Measurements from ENCODE around the gene ANKS1A. TPM values are rescaled to one million over a fixed set of nuclear protein-coding genes. Genes with fewer than 3 reads are reported as not detected.

Gene ANKS1A
- total RNA-seq, 1 donor: 7.2 TPM

- H3K4me3 ChIP-seq (ENCODE audit: insufficient read depth, low read length): no peak overlapping the region
- no peaks in the 10 kb centered on the region for H3K79me2 ChIP-seq (ENCODE audit: insufficient read depth, low read length)
- no peak overlapping the region for H3K27ac ChIP-seq (ENCODE audit: low read depth, low read length)
- H3K27me3 ChIP-seq (ENCODE audit: insufficient read depth, low read length): no peaks in the 10 kb centered on the region
- H3K9me3 ChIP-seq (ENCODE audit: low read depth, low read length): no peaks in the 10 kb centered on the region
- H4K20me1 ChIP-seq (ENCODE audit: insufficient read depth, low read length): no peaks in the 10 kb centered on the region
- H2AFZ ChIP-seq (ENCODE audit: low read length): no peak overlapping the region
- H3K36me3 ChIP-seq (ENCODE audit: insufficient read depth, low read length): peaks cover 5% of the 10 kb centered on the region
- no peak overlapping the region for H3K4me2 ChIP-seq (ENCODE audit: insufficient read depth, low read length)
- H3K4me1 ChIP-seq (ENCODE audit: insufficient read depth, low read length): peaks cover 34% of the 10 kb centered on the region
- DNase-seq (ENCODE audit: insufficient read length, low spot score, missing footprints): peak; percentile 78
- TF ChIP-seq, protein P1, sequence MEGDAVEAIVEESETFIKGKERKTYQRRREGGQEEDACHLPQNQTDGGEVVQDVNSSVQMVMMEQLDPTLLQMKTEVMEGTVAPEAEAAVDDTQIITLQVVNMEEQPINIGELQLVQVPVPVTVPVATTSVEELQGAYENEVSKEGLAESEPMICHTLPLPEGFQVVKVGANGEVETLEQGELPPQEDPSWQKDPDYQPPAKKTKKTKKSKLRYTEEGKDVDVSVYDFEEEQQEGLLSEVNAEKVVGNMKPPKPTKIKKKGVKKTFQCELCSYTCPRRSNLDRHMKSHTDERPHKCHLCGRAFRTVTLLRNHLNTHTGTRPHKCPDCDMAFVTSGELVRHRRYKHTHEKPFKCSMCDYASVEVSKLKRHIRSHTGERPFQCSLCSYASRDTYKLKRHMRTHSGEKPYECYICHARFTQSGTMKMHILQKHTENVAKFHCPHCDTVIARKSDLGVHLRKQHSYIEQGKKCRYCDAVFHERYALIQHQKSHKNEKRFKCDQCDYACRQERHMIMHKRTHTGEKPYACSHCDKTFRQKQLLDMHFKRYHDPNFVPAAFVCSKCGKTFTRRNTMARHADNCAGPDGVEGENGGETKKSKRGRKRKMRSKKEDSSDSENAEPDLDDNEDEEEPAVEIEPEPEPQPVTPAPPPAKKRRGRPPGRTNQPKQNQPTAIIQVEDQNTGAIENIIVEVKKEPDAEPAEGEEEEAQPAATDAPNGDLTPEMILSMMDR (IDR thresholded peaks at IDR 0.05; ENCODE audit: extremely low read depth, low read depth, low read length): no peak
Observed at GRCh38 chr6:35052694-35053565, 163.9 kb downstream of the ANKS1A start.

- Histone ChIP-seq H3K4me2 (ENCODE audit: insufficient read depth, low read length) (no peak overlapping the region), H3K4me1 (ENCODE audit: insufficient read depth, low read length) (peaks cover 29% of the 10 kb centered on the region)
- no peak for DNase-seq (ENCODE audit: insufficient read length, low spot score, missing footprints)
Observed at GRCh38 chr6:35053701-35054100, 164.6 kb downstream of the ANKS1A start.

DNA sequence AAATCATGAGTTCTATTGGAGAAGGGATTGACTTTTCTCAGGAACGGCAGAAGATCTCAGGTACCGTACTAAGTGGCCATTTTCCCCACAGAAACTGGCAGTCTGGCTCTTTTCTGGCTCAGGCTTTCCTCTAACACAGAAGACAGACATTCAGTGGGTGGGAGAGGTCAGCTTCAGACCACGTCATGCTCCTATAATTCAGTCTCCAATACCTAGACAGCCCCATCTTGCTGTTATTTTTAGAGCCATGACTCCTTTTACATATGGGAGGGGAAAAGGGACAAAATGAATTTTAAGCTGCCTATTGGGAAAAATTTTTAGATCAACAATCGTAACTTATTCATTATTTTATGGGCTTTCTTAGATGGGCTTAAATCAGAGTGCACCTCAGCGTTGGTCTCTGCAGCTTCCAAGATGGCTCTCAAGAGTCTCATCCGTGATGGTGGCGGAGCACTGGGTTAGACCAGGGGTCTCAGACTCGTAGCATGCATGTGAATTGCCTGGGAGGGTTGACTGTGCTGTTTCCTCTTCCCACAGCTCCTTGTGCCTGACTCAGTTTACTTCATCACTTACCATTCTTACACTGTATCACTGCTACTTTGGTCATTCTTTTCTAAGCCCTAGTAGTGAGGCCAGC is 165.2 kb downstream of the ANKS1A start:
- Histone ChIP-seq H4K20me1 (ENCODE audit: insufficient read depth, low read length) (no peaks in the 10 kb centered on the region), H3K27ac (ENCODE audit: low read depth, low read length) (peak overlapping the region; percentile 66), H3K9me3 (ENCODE audit: low read depth, low read length) (no peaks in the 10 kb centered on the region), H3K27me3 (ENCODE audit: insufficient read depth, low read length) (no peaks in the 10 kb centered on the region), H3K36me3 (ENCODE audit: insufficient read depth, low read length) (peaks cover 5% of the 10 kb centered on the region), H3K4me1 (ENCODE audit: insufficient read depth, low read length) (peaks cover 29% of the 10 kb centered on the region), H2AFZ (ENCODE audit: low read length) (no peak overlapping the region), H3K79me2 (ENCODE audit: insufficient read depth, low read length) (no peaks in the 10 kb centered on the region), H3K4me3 (ENCODE audit: insufficient read depth, low read length) (no peak overlapping the region), H3K4me2 (ENCODE audit: insufficient read depth, low read length) (no peak overlapping the region)
- DNase-seq (ENCODE audit: insufficient read length, low spot score, missing footprints): peak; percentile 62
- TF ChIP-seq, protein P1 (IDR thresholded peaks at IDR 0.05; ENCODE audit: extremely low read depth, low read depth, low read length): no peak

More at GRCh38 chr6:35053701-35054100, 164.6 kb downstream of the ANKS1A start:
- H3K4me3 ChIP-seq (ENCODE audit: insufficient read depth, low read length): no peak overlapping the region
- no peaks in the 10 kb centered on the region for H4K20me1 ChIP-seq (ENCODE audit: insufficient read depth, low read length)
- no peak overlapping the region for H2AFZ ChIP-seq (ENCODE audit: low read length)
- peaks cover 5% of the 10 kb centered on the region for H3K36me3 ChIP-seq (ENCODE audit: insufficient read depth, low read length)
- H3K27me3 ChIP-seq (ENCODE audit: insufficient read depth, low read length): no peaks in the 10 kb centered on the region
- peak overlapping the region; percentile 66 for H3K27ac ChIP-seq (ENCODE audit: low read depth, low read length)
- H3K9me3 ChIP-seq (ENCODE audit: low read depth, low read length): no peaks in the 10 kb centered on the region
- H3K79me2 ChIP-seq (ENCODE audit: insufficient read depth, low read length): no peaks in the 10 kb centered on the region
- TF ChIP-seq, protein P1 (IDR thresholded peaks at IDR 0.05; ENCODE audit: extremely low read depth, low read depth, low read length): no peak

DNA sequence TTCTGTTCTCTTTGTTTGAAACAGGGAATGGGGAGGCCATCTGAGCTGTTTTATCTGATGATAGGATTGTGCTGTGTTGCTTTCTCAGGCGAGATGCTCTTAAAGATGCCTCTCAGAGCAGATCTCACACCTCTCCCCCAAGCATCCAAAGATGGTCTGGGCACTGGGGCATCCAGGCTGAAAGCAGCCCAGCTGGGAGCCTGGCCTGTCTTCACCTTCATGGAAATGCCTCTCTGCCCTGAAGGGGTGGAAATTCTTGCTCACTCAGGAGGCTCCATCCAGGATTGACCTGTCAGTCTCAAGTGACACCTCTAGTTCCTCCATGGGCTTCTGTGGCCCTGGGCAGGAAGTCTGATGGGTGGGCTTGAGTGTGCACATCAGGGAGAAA is 165.7 kb downstream of the ANKS1A start:
- no peak overlapping the region for H3K4me3 ChIP-seq (ENCODE audit: insufficient read depth, low read length)
- peak overlapping the region; percentile 27 for H3K27ac ChIP-seq (ENCODE audit: low read depth, low read length)
- H3K36me3 ChIP-seq (ENCODE audit: insufficient read depth, low read length): peaks cover 5% of the 10 kb centered on the region
- H3K79me2 ChIP-seq (ENCODE audit: insufficient read depth, low read length): no peaks in the 10 kb centered on the region
- DNase-seq (ENCODE audit: insufficient read length, low spot score, missing footprints): no peak
- no peaks in the 10 kb centered on the region for H3K9me3 ChIP-seq (ENCODE audit: low read depth, low read length)
- H3K27me3 ChIP-seq (ENCODE audit: insufficient read depth, low read length): no peaks in the 10 kb centered on the region
- H2AFZ ChIP-seq (ENCODE audit: low read length): no peak overlapping the region
- no peak overlapping the region for H3K4me2 ChIP-seq (ENCODE audit: insufficient read depth, low read length)
- TF ChIP-seq, protein P1 (IDR thresholded peaks at IDR 0.05; ENCODE audit: extremely low read depth, low read depth, low read length): no peak
- H4K20me1 ChIP-seq (ENCODE audit: insufficient read depth, low read length): no peaks in the 10 kb centered on the region
- peaks cover 24% of the 10 kb centered on the region for H3K4me1 ChIP-seq (ENCODE audit: insufficient read depth, low read length)

All from osteoblast (primary cell).